IgD-negative memory B cell (primary cell): ENCODE measurements around the gene CHD2. TPM values are rescaled to one million over a fixed set of nuclear protein-coding genes. Genes with fewer than 3 reads are reported as not detected.

Source experiments
- H3K27ac Mint-ChIP-seq, 3 donors: one replicate each; pipeline ENCODE4 v1.8.0; 2020 to 2022; ENCODE audit warnings: mild to moderate bottlenecking in 3 of 3, mixed read lengths in 3 of 3, moderate library complexity in 1 of 3
- H3K27me3 Mint-ChIP-seq: one replicate; pipeline ENCODE4 v1.8.0; 2021; ENCODE audit warnings: mixed read lengths
- H3K36me3 Mint-ChIP-seq: one replicate; pipeline ENCODE4 v1.8.0; 2020; ENCODE audit warnings: mild to moderate bottlenecking, mixed read lengths
- H3K4me1 Mint-ChIP-seq, 3 donors: one replicate each; pipeline ENCODE4 v1.8.0; 2020 to 2022; ENCODE audit warnings: mixed read lengths in 3 of 3, mild to moderate bottlenecking in 1 of 3
- H3K4me3 Mint-ChIP-seq, 4 donors: one replicate each; pipeline ENCODE4 v1.8.0; 2020 to 2022; ENCODE audit warnings: mild to moderate bottlenecking in 4 of 4, mixed read lengths in 4 of 4, moderate library complexity in 3 of 4
- H3K9me3 Mint-ChIP-seq, 3 donors: one replicate each; pipeline ENCODE4 v1.8.0; 2020 to 2021; ENCODE audit warnings: mixed read lengths in 3 of 3, mild to moderate bottlenecking in 1 of 3
- polyA plus RNA-seq: library from polyadenylated mRNA; unstranded; fragments of 300-500 nt; fragmentation: Illumina TruSeq; gene quantifications from one replicate; pipeline ENCODE4 v1.2.3, GENCODE V29; 2021

The CHD2 gene
- polyA plus RNA-seq, 1 donor from 2014 or later: 131 TPM

- Mint-ChIP-seq H3K4me1 (peaks cover 0 to 4% (median 3%) of the 10 kb centered on the region in 3 donors), H3K36me3 (no peaks in the 10 kb centered on the region), H3K27ac (no peak overlapping the region), H3K4me3 (no peak overlapping the region), H3K9me3 (no peaks in the 10 kb centered on the region), H3K27me3 (no peaks in the 10 kb centered on the region)
Measured at GRCh38 chr15:92992720-92993119, 92.6 kb downstream of the CHD2 start.

- peaks cover 0 to 4% (median 4%) of the 10 kb centered on the region in 3 donors for H3K4me1 Mint-ChIP-seq
- peak overlapping the region in 1 of 3 donors; percentile 25 for H3K27ac Mint-ChIP-seq
- no peaks in the 10 kb centered on the region for H3K9me3 Mint-ChIP-seq
- no peak overlapping the region for H3K4me3 Mint-ChIP-seq
- H3K36me3 Mint-ChIP-seq: peaks cover 6% of the 10 kb centered on the region
- no peaks in the 10 kb centered on the region for H3K27me3 Mint-ChIP-seq
Measured at GRCh38 chr15:92997821-92998220, 97.7 kb downstream of the CHD2 start.

- no peak overlapping the region for H3K27ac Mint-ChIP-seq
- H3K27me3 Mint-ChIP-seq: no peaks in the 10 kb centered on the region
- H3K4me3 Mint-ChIP-seq: no peak overlapping the region
- no peaks in the 10 kb centered on the region for H3K9me3 Mint-ChIP-seq
- peaks cover 0 to 4% (median 4%) of the 10 kb centered on the region in 3 donors for H3K4me1 Mint-ChIP-seq
- H3K36me3 Mint-ChIP-seq: peaks cover 6% of the 10 kb centered on the region
Measured at GRCh38 chr15:93001156-93001555, 101.0 kb downstream of the CHD2 start.

GRCh38 chr15:93001881-93002280 lies 101.8 kb downstream of the CHD2 start:
- H3K27ac Mint-ChIP-seq: peak overlapping the region in 1 of 3 donors; percentile 64
- peaks cover 6% of the 10 kb centered on the region for H3K36me3 Mint-ChIP-seq
- peaks cover 0 to 4% (median 4%) of the 10 kb centered on the region in 3 donors for H3K4me1 Mint-ChIP-seq
- H3K4me3 Mint-ChIP-seq: no peak overlapping the region
- no peaks in the 10 kb centered on the region for H3K27me3 Mint-ChIP-seq
- H3K9me3 Mint-ChIP-seq: no peaks in the 10 kb centered on the region

GRCh38 chr15:93005133-93005532 lies 105.0 kb downstream of the CHD2 start:
- no peaks in the 10 kb centered on the region for H3K36me3 Mint-ChIP-seq
- no peaks in the 10 kb centered on the region for H3K9me3 Mint-ChIP-seq
- peak overlapping the region in 2 of 3 donors; percentile 24 to 65 for H3K27ac Mint-ChIP-seq
- H3K4me1 Mint-ChIP-seq: peaks cover 0 to 4% (median 0%) of the 10 kb centered on the region in 3 donors
- no peak overlapping the region for H3K4me3 Mint-ChIP-seq
- no peaks in the 10 kb centered on the region for H3K27me3 Mint-ChIP-seq

- H3K4me3 Mint-ChIP-seq: no peak overlapping the region
- no peaks in the 10 kb centered on the region for H3K9me3 Mint-ChIP-seq
- no peaks in the 10 kb centered on the region for H3K36me3 Mint-ChIP-seq
- H3K27ac Mint-ChIP-seq: peak overlapping the region; percentile 20 to 47 (median 41)
- H3K4me1 Mint-ChIP-seq: no peaks in the 10 kb centered on the region
- no peaks in the 10 kb centered on the region for H3K27me3 Mint-ChIP-seq
Measured at GRCh38 chr15:93007994-93008393, 107.9 kb downstream of the CHD2 start.

- no peaks in the 10 kb centered on the region for H3K27me3 Mint-ChIP-seq
- H3K4me1 Mint-ChIP-seq: no peaks in the 10 kb centered on the region
- H3K27ac Mint-ChIP-seq: peak overlapping the region in 2 of 3 donors; percentile 43 to 56
- H3K4me3 Mint-ChIP-seq: no peak overlapping the region
- no peaks in the 10 kb centered on the region for H3K9me3 Mint-ChIP-seq
- peaks cover 3% of the 10 kb centered on the region for H3K36me3 Mint-ChIP-seq
Measured at GRCh38 chr15:93012786-93013185, 112.7 kb downstream of the CHD2 start.

GRCh38 chr15:93017526-93017925 lies 117.4 kb downstream of the CHD2 start:
- peaks cover 6 to 14% (median 7%) of the 10 kb centered on the region in 3 donors for H3K4me1 Mint-ChIP-seq
- H3K27ac Mint-ChIP-seq: peak overlapping the region in 1 of 3 donors; percentile 6
- no peaks in the 10 kb centered on the region for H3K27me3 Mint-ChIP-seq
- peaks cover 12% of the 10 kb centered on the region for H3K36me3 Mint-ChIP-seq
- no peak overlapping the region for H3K4me3 Mint-ChIP-seq
- H3K9me3 Mint-ChIP-seq: no peaks in the 10 kb centered on the region

GRCh38 chr15:93018574-93018973 lies 118.5 kb downstream of the CHD2 start:
- Mint-ChIP-seq H3K27me3 (no peaks in the 10 kb centered on the region), H3K4me1 (peaks cover 6 to 22% (median 11%) of the 10 kb centered on the region in 3 donors), H3K27ac (peak overlapping the region in 2 of 3 donors; percentile 27 to 70), H3K9me3 (no peaks in the 10 kb centered on the region), H3K36me3 (peaks cover 11% of the 10 kb centered on the region), H3K4me3 (no peak overlapping the region)

- Mint-ChIP-seq H3K27me3 (no peaks in the 10 kb centered on the region), H3K9me3 (no peaks in the 10 kb centered on the region), H3K4me3 (no peak overlapping the region), H3K4me1 (peaks cover 6 to 23% (median 12%) of the 10 kb centered on the region in 3 donors), H3K27ac (peak overlapping the region in 2 of 3 donors; percentile 27 to 70), H3K36me3 (peaks cover 11% of the 10 kb centered on the region)
Measured at GRCh38 chr15:93019090-93019489, 119.0 kb downstream of the CHD2 start.

- no peaks in the 10 kb centered on the region for H3K27me3 Mint-ChIP-seq
- peaks cover 9 to 28% (median 20%) of the 10 kb centered on the region in 3 donors for H3K4me1 Mint-ChIP-seq
- H3K9me3 Mint-ChIP-seq: no peaks in the 10 kb centered on the region
- peak overlapping the region in 2 of 4 donors; percentile 12 to 46 for H3K4me3 Mint-ChIP-seq
- H3K27ac Mint-ChIP-seq: peak overlapping the region; percentile 27 to 28 (median 27)
- H3K36me3 Mint-ChIP-seq: peaks cover 13% of the 10 kb centered on the region
Measured at GRCh38 chr15:93019971-93020370, 119.8 kb downstream of the CHD2 start.

GRCh38 chr15:93020976-93021772 lies 121.0 kb downstream of the CHD2 start:
- Mint-ChIP-seq H3K4me1 (peaks cover 13 to 38% (median 30%) of the 10 kb centered on the region in 3 donors), H3K27ac (peak overlapping the region; percentile 17 to 84 (median 73)), H3K4me3 (peak overlapping the region in 2 of 4 donors; percentile 14 to 44), H3K36me3 (peaks cover 13% of the 10 kb centered on the region), H3K9me3 (no peaks in the 10 kb centered on the region), H3K27me3 (no peaks in the 10 kb centered on the region)

GRCh38 chr15:93024293-93024692 lies 124.2 kb downstream of the CHD2 start:
- Mint-ChIP-seq H3K4me1 (peaks cover 14 to 38% (median 35%) of the 10 kb centered on the region in 3 donors), H3K4me3 (no peak overlapping the region), H3K27me3 (no peaks in the 10 kb centered on the region), H3K9me3 (no peaks in the 10 kb centered on the region), H3K36me3 (peaks cover 9% of the 10 kb centered on the region), H3K27ac (peak overlapping the region in 2 of 3 donors; percentile 52 to 76)

GRCh38 chr15:93024716-93025624 lies 124.8 kb downstream of the CHD2 start:
- Mint-ChIP-seq H3K36me3 (peaks cover 8% of the 10 kb centered on the region), H3K27ac (peak overlapping the region; percentile 52 to 76 (median 76)), H3K27me3 (no peaks in the 10 kb centered on the region), H3K9me3 (no peaks in the 10 kb centered on the region), H3K4me1 (peaks cover 17 to 38% (median 35%) of the 10 kb centered on the region in 3 donors), H3K4me3 (peak overlapping the region in 2 of 4 donors; percentile 13 to 47)

GRCh38 chr15:93025625-93025982 lies 125.5 kb downstream of the CHD2 start:
- peaks cover 8% of the 10 kb centered on the region for H3K36me3 Mint-ChIP-seq
- H3K27ac Mint-ChIP-seq: peak overlapping the region; percentile 52 to 76 (median 76)
- H3K9me3 Mint-ChIP-seq: no peaks in the 10 kb centered on the region
- H3K27me3 Mint-ChIP-seq: no peaks in the 10 kb centered on the region
- peak overlapping the region in 2 of 4 donors; percentile 13 to 47 for H3K4me3 Mint-ChIP-seq
- peaks cover 17 to 41% (median 40%) of the 10 kb centered on the region in 3 donors for H3K4me1 Mint-ChIP-seq
